Left ventricle myocardium superior (tissue), 1 donor: Measurements from ENCODE around the gene ZSWIM5. TPM values are rescaled to one million over a fixed set of nuclear protein-coding genes. Genes with fewer than 3 reads are reported as not detected.
"Not testable (repeated sequence)": the region's sequence is repeated elsewhere in the genome, so short reads cannot be mapped to it uniquely, and the experiment has no call there.

Experiments used
- ATAC-seq: fragments of 200-7000 bp; cut with Tn5 transposase; one replicate; pipeline ENCODE4 v1.9.1; 2020; ENCODE audit warnings: mild to moderate bottlenecking, moderate library complexity
- DNase-seq: peaks from one replicate; pipeline ENCODE4 v3.0.0-alpha.2; 2020
- intact Hi-C: fragments of 100-400 bp; cut with micrococcal nuclease; formaldehyde crosslinking; loops from one replicate; pipeline ENCODE4 v1.11.0; 2022
- total RNA-seq: library from RNA; stranded (reverse); fragmentation: NEBNext Ultra II Directional; extraction: Animal tissue kit (Norgen Biotek cat#: 25700); gene quantifications from one replicate; pipeline ENCODE4 v1.2.1, GENCODE V29; 2021
- donor health status: DM: no; HTN: yes; CAD: no; lungs with severe emphysema.

The ZSWIM5 gene
- total RNA-seq, 1 donor from 2014 or later: 0.84 TPM

DNA sequence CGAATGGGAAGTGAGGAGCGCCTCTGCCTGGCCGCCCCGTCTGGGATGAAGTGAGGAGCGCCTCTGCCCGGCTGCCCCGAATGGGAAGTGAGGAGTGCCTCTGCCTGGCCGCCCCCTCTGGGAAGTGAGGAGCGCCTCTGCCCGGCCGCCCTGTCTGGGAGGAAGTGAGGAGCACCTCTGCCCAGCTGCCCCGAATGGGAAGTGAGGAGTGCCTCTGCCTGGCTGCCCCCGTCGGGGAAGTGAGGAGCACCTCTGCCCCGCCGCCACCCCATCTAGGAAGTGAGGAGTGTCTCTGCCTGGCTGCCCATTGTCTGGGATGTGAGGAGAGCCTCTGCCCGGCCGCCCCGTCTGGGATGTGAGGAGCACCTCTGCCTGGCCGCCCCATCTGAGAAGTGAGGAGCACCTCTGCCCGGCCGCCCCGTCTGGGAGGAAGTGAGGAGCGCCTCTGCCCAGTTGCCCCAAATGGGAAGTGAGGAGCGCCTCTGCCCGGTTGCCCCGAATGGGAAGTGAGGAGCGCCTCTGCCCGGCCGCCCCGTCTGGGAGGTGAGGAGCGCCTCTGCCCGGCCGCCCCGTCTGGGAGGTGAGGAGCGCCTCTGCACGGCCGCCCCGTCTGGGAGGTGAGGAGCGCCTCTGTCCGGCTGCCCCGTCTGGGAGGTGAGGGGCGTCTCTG is 100.8 kb downstream of the ZSWIM5 start:
- DNase-seq, ATAC-seq, intact Hi-C loops: not testable (repeated sequence)

DNA sequence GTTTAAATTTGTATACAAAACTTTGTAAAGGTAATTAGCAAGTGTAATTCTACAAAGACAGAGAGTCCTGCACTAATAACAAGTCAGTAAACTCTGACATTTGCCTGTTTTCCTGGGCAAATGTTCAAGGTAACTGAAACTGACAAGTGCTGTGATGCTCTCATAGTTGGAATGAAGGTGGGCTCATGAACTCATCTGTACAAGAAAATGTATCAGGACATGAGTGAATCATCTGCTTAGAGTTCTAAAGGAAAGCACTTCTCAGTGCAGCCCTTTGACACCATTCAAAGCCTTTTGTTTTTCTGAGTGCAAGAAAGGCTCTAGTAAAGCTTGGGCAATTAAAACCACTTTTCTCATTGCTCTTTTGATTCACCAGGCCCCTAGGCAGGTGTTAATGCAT is 102.9 kb downstream of the ZSWIM5 start:
- intact Hi-C loops: no loop called here
- DNase-seq (no peak), ATAC-seq (no peak)

- ATAC-seq (no peak), DNase-seq (no peak)
- intact Hi-C loops: no loop called here
These were observed 104.5 kb downstream of the ZSWIM5 start for GRCh38 chr1:45101947-45102346.

DNA sequence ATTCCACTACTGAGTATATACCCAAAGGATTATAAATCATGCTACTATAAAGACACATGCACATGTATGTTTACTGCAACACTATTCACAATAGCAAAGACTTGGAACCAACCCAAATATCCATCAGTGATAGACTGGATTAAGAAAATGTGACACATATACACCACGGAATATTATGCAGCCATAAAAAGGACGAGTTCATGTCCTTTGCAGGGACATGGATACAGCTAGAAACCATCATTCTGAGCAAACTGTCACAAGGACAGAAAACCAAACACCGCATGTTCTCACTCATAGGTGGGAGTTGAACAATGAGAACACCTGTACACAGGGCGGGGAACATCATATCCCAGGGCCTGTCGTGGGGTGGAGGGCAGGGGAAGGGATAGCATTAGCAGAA is 104.9 kb downstream of the ZSWIM5 start:
- ATAC-seq, intact Hi-C loops, DNase-seq: not testable (repeated sequence)

- ATAC-seq (no peak), DNase-seq (no peak)
- intact Hi-C loops: no loop called here
These were observed 108.5 kb downstream of the ZSWIM5 start for GRCh38 chr1:45097944-45098343.

DNA sequence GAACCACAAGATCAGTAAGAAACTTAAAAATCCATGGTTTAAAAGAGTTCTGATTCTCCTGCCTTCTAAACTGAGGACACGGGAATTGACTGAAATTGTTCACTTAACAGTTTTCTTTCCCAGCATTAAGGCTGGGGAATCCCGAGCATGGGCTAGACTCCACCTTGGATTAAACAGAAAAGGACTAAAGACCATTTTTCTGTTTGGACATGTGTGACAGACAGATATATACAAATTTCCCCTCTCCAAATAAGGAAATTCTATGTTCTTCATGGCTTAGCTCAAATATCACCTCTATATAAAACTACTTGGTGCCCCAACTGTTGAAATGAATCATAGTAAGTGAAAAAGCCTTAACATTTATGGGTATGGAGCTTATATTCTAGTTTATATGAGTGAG is 109.3 kb downstream of the ZSWIM5 start:
- DNase-seq (no peak), ATAC-seq (no peak)
- intact Hi-C loops: no loop called here

GRCh38 chr1:45095450-45095849 is 111.0 kb downstream of the ZSWIM5 start:
- intact Hi-C loops: no loop called here
- DNase-seq (no peak), ATAC-seq (no peak)

- DNase-seq, intact Hi-C loops, ATAC-seq: not testable (repeated sequence)
These were observed 112.0 kb downstream of the ZSWIM5 start for GRCh38 chr1:45094371-45094770.

GRCh38 chr1:45093334-45093733 is 113.1 kb downstream of the ZSWIM5 start:
- DNase-seq (no peak), ATAC-seq (no peak)
- intact Hi-C loops: no loop called here

GRCh38 chr1:45089711-45090110 is 116.7 kb downstream of the ZSWIM5 start:
- intact Hi-C loops: no loop called here
- no peak for ATAC-seq
- DNase-seq: no peak

DNA sequence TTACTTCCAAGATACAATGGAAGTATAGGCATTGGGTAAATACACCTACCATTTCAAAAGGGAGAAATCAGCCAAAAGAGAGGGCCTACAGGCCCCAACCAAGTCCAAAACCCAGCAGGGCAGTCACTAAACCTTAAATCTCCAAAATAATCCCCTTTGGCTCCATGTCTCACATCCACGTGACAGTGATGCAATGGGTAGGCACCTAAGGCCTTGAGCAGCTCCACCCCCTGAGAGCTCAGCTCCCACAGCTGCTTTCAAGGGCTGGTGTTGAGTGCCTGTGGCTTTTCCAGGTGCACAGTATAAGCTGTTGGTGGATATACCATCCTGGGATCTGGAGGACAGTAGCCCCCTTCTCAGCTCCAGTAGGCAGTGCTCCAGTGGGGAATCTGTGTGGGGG is 121.8 kb downstream of the ZSWIM5 start:
- DNase-seq: no peak
- no peak for ATAC-seq
- intact Hi-C loops: no loop called here

GRCh38 chr1:45079533-45079932 is 126.9 kb downstream of the ZSWIM5 start:
- ATAC-seq: no peak

DNA sequence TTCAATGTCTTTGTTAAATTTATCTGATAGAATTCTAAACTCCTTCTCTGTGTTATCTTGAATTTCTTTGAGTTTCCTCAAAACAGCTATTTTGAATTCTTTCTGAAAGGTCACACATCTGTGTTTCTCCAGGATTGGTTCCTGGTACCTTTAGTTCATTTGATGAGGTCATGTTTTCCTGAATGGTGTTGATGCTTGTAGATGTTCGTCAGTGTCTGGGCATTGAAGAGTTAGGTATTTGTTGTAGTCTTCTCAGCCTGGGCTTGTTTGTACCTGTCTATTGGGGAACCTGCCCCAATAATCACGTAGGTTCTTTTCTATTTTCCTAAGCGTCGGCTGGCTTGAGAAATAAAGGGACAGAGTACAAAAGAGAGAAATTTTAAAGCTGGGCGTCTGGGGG is 129.4 kb downstream of the ZSWIM5 start:
- ATAC-seq, DNase-seq, intact Hi-C loops: not testable (repeated sequence)

More at GRCh38 chr1:45079533-45079932, 126.9 kb downstream of the ZSWIM5 start:
- no peak for DNase-seq
- intact Hi-C loops: no loop called here

DNA sequence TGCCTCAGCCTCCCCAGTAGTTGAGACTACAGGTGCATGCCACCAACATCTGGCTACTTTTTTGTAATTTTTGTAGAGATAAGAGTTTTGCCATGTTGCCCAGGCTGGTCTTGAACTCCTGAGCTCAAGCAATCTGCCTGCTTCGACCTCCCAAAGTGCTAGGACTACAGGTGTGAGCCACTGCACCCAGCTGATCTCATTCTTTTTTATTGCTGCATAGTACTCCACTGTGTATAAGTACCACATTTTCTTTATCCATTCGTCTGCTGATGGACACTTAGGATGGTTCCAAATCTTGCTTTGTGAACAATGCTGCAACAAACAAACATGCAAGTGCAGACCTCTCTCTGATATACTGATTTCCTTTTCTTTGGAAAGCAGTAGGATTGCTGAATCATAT is 134.8 kb downstream of the ZSWIM5 start:
- ATAC-seq (no peak), DNase-seq (no peak)
- intact Hi-C loops: no loop called here

- ATAC-seq (no peak), DNase-seq (no peak)
- intact Hi-C loops: no loop called here
These were observed 138.6 kb downstream of the ZSWIM5 start for GRCh38 chr1:45067806-45068205.

- intact Hi-C loops: no loop called here
- ATAC-seq: no peak
- DNase-seq: no peak
These were observed 141.3 kb downstream of the ZSWIM5 start for GRCh38 chr1:45065083-45065482.

- DNase-seq, ATAC-seq, intact Hi-C loops: not testable (repeated sequence)
These were observed 143.9 kb downstream of the ZSWIM5 start for GRCh38 chr1:45062463-45062862.

DNA sequence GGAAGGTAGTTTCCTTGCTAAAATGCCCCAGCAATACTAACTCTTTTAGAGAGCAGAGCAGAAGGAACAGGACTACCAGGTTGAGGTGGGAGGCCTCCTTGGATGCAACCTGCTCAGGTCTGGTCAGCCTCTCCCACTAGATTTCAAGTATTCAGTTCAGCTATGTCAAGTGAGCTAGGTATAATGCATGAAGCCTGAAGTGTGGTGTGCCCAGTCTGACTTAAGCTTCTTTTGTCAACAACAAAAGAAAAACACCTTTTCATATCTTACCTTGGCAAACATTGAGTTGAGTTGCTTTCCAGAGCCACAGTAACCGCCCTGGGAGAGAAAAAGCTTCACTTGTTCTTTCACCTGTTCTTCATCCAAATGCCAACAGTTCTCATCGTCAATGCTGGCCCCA is 146.6 kb downstream of the ZSWIM5 start:
- intact Hi-C loops: no loop called here
- ATAC-seq: no peak
- no peak for DNase-seq

DNA sequence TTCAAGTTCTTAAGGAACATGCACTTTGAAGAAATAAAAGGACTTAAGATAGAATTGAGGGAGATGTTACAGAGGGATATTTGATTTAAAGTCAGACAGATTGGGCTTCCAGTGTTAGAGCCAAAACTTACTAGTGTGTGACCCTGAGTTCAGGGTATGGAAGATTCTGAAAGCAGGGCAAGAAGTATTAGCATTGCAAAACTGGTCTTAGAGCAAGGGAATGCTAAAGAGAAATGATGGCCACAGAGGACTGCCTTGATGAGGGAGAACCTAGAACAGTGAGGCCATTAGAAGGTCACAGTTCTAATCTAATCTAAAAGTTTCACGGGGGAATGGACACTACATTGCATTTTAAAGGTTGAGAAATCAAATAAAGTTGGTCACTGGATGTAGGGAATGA is 148.9 kb downstream of the ZSWIM5 start:
- ATAC-seq (no peak), DNase-seq (no peak)
- intact Hi-C loops: no loop called here

DNA sequence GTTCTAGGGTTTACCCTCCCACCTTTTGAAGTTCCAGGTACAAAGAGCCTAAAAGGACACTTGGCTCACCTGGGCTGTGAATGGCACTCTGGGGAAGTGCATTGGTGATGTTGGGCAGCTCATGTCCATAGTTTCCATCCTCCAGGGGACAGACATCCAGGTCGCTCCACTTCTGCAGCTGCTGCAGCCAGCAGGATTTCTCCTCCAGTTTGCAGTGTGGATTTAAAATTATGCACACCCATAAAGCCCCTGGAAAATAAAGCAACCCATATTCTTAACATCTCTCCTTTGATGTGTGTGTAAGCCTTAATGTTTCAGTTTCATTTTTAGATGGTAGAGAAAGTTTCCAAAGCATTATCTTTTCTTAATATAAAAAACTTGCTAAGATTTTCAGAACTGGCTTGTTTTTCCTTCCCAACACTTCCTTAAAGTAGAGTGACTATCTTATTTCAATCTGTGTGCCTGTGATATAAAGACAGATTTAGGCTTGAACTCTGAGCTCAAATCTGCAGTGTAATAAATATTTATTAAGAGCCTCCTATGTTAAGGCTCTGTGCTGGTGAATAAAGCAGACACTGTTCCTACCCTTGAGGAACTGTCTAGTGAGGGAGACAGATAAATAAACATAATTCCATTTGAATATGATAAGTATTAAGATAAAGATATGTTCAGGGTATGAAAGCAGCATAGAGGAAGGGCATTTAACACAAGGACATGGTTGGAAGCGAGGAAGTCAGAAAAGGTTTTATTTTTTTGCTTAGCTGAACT is 155.2 kb downstream of the ZSWIM5 start:
- ATAC-seq: no peak
- intact Hi-C loops: no loop called here

GRCh38 chr1:45047032-45047431 is 159.4 kb downstream of the ZSWIM5 start:
- intact Hi-C loops: no loop called here
- DNase-seq (no peak), ATAC-seq (no peak)

More for the DNA sequence above, 155.2 kb downstream of the ZSWIM5 start:
- DNase-seq: no peak
